A549 (cell line): ENCODE data around the gene C3orf49.

Experiments
- CEBPB ChIP-seq, 2 experiments: fragments of >200 bp in 1 of 2; sonication (Bioruptor Twin) in 1 of 2; formaldehyde crosslinking in 1 of 2; IDR thresholded peaks; 2 replicates each; pipeline ENCODE4 v1.6.1; 2012 to 2016
- CHD4 ChIP-seq: fragments of 200-600 bp; sonication (generic); IDR thresholded peaks from 2 replicates; pipeline ENCODE4 v1.6.1; 2016; ENCODE audit warnings: antibody characterized with exemption, mild to moderate bottlenecking, borderline replicate concordance
- CTCF ChIP-seq: fragments of >200 bp; sonication (Bioruptor Twin); formaldehyde crosslinking; IDR thresholded peaks from 3 replicates; pipeline ENCODE4 v1.5.1; 2016
- FOSL2 ChIP-seq, 2 experiments: fragments of 450-650 bp in 1 of 2; fragments of >200 bp in 1 of 2; sonication (Bioruptor Twin) in 1 of 2; formaldehyde crosslinking; IDR thresholded peaks; 2 replicates each; pipeline versions ENCODE4 v1.5.0 to v1.6.1; 2016 to 2020; ENCODE audit warnings: mild to moderate bottlenecking in 1 of 2, moderate library complexity in 1 of 2
- HMGXB4 ChIP-seq: fragments of 250-450 bp; sonication (Bioruptor Pico); IDR thresholded peaks from 2 replicates; pipeline ENCODE4 v1.5.0; 2021; ENCODE audit warnings: mild to moderate bottlenecking, moderate library complexity, borderline replicate concordance
- HOXA7 ChIP-seq: fragments of 250-450 bp; sonication (Bioruptor Pico); IDR thresholded peaks from 2 replicates; pipeline ENCODE4 v1.5.0; 2020; ENCODE audit warnings: mild to moderate bottlenecking, moderate library complexity
- MAFK ChIP-seq: fragments of 450-650 bp; IDR thresholded peaks from 2 replicates; pipeline ENCODE4 v1.6.1; 2014; ENCODE audit not compliant: partially characterized antibody
- MAZ ChIP-seq: fragments of 150-350 bp; IDR thresholded peaks from 2 replicates; pipeline ENCODE4 v1.6.1; 2014; ENCODE audit warnings: antibody characterized with exemption, low read depth, low read length, borderline replicate concordance
- PHF8 ChIP-seq: fragments of 200-600 bp; sonication (generic); IDR thresholded peaks from 2 replicates; pipeline ENCODE4 v1.6.1; 2016; ENCODE audit warnings: low read depth, mild to moderate bottlenecking, antibody characterized with exemption, moderate library complexity, borderline replicate concordance
- POLR2A ChIP-seq: IDR thresholded peaks from 2 replicates; pipeline ENCODE4 v1.6.1; 2012; ENCODE audit warnings: mild to moderate bottlenecking, low read length
- SMC3 ChIP-seq: fragments of >200 bp; sonication (Bioruptor Twin); formaldehyde crosslinking; IDR thresholded peaks from 3 replicates; pipeline ENCODE4 v1.6.1; 2018; ENCODE audit warnings: inconsistent platforms
- SREBF2 ChIP-seq: fragments of 450-650 bp; IDR thresholded peaks from 2 replicates; pipeline ENCODE4 v1.6.1; 2014; ENCODE audit warnings: mild to moderate bottlenecking, moderate library complexity
- ZSCAN20 ChIP-seq: fragments of 250-450 bp; sonication (Bioruptor Pico); IDR thresholded peaks from 2 replicates; pipeline ENCODE4 v1.8.0; 2022; ENCODE audit warnings: mild to moderate bottlenecking, moderate library complexity

DNA sequence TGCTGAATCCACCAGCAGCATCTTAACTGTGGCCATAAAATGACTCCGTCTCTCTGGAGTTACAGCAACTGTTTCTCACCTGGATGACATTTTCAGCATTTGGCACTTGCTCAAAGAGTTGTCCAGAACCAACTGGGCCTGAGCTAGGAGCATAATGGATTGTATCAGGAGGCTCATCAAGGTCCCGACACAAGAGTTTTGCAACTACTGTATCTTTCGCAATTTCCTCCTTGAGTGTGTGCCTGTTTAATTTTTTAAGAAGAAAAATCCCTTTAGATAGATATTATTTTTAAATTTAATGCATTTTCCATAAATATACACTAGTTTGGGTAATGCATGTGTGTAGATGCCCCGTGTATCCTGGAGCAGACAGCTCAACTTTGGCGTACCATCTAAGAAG, 44.3 kb upstream of the C3orf49 start:
- TF ChIP-seq ZSCAN20 (CRISPR knock-in tag): no peak
- no peak for TF ChIP-seq POLR2A
- TF ChIP-seq CHD4: no peak
- TF ChIP-seq CTCF: no peak
- no peak for TF ChIP-seq HMGXB4 (CRISPR knock-in tag)
- no peak for TF ChIP-seq HOXA7
- no peak for TF ChIP-seq SREBF2
- no peak for TF ChIP-seq MAFK
- TF ChIP-seq PHF8: no peak
- no peak for TF ChIP-seq SMC3
- TF ChIP-seq MAZ: no peak
- no peak for TF ChIP-seq CEBPB (IDR thresholded peaks at IDR 0.05)
- TF ChIP-seq FOSL2 (IDR thresholded peaks at IDR 0.05): no peak
- TF ChIP-seq FOSL2 (CRISPR knock-in tag; IDR thresholded peaks at IDR 0.05): no peak
